Thyroid gland (tissue), 4 donors: ENCODE data around the gene FGD5.

Source experiments
- CTCF ChIP-seq, 6 experiments: fragments of 200-600 bp in 3 of 6; fragments of 450-650 bp in 3 of 6; sonication (generic) in 3 of 6; IDR thresholded peaks; one replicate each; pipeline ENCODE4 v1.5.1; 2016 to 2019; ENCODE audit warnings: antibody characterized with exemption in 6 of 6, mild to moderate bottlenecking in 2 of 6, inconsistent platforms in 1 of 6, moderate library complexity in 1 of 6
- POLR2A ChIP-seq, 2 donors: fragments of 450-650 bp; IDR thresholded peaks; one replicate each; pipeline ENCODE4 v1.6.1; 2017; ENCODE audit warnings: antibody characterized with exemption in 2 of 2, mild to moderate bottlenecking in 2 of 2, moderate library complexity in 1 of 2

GRCh38 chr3:14862303-14862660 is 43.5 kb downstream of the FGD5 start:
- TF ChIP-seq CTCF (IDR thresholded peaks at IDR 0.05) (no peak), POLR2A (IDR thresholded peaks at IDR 0.05) (no peak)
